NB4 (cell line): Measurements from ENCODE around the gene GATAD2B.

Source experiments
- CTCF ChIP-seq: IDR thresholded peaks from one replicate; pipeline ENCODE4 v1.5.1; 2012; ENCODE audit warnings: low read depth, low read length
- MAX ChIP-seq: IDR thresholded peaks from 2 replicates; pipeline ENCODE4 v1.6.1; 2011; ENCODE audit warnings: low read depth, low read length
- MYC ChIP-seq: IDR thresholded peaks from 2 replicates; pipeline ENCODE4 v1.6.1; 2011; ENCODE audit warnings: low read depth, low read length
- POLR2A ChIP-seq: IDR thresholded peaks from 2 replicates; pipeline ENCODE4 v1.6.1; 2011; ENCODE audit warnings: mild to moderate bottlenecking; ENCODE audit not compliant: insufficient read length; ENCODE audit errors: extremely low read depth

GRCh38 chr1:153960206-153960605 lies 37.4 kb upstream of the GATAD2B start:
- no peak for TF ChIP-seq CTCF
- TF ChIP-seq POLR2A: no peak
- no peak for TF ChIP-seq MAX
- TF ChIP-seq MYC: no peak
